DMS153 (cell line): ENCODE data around the gene TOLLIP.
"Not testable (repeated sequence)": the region's sequence is repeated elsewhere in the genome, so short reads cannot be mapped to it uniquely, and the experiment has no call there.

ENCODE experiments used
- DNase-seq: peaks from one replicate; lab custom pipeline; 2025; lab: John Stamatoyannopoulos, UW

Gene TOLLIP

GRCh38 chr11:1246301-1246700, 63.1 kb downstream of the TOLLIP start:
- not testable (repeated sequence) for DNase-seq

GRCh38 chr11:1245717-1246116, 63.7 kb downstream of the TOLLIP start:
- not testable (repeated sequence) for DNase-seq

GRCh38 chr11:1244557-1244956, 64.9 kb downstream of the TOLLIP start:
- not testable (repeated sequence) for DNase-seq

- not testable (repeated sequence) for DNase-seq
Measured at GRCh38 chr11:1243521-1243920, 65.9 kb downstream of the TOLLIP start.

- DNase-seq: not testable (repeated sequence)
Measured at GRCh38 chr11:1242751-1243150, 66.7 kb downstream of the TOLLIP start.

- no peak for DNase-seq
Measured at GRCh38 chr11:1242289-1242688, 67.1 kb downstream of the TOLLIP start.

- no peak for DNase-seq
Measured at GRCh38 chr11:1241706-1242105, 67.7 kb downstream of the TOLLIP start.

- no peak for DNase-seq
Measured at GRCh38 chr11:1240771-1241170, 68.7 kb downstream of the TOLLIP start.

GRCh38 chr11:1239596-1240205, 69.7 kb downstream of the TOLLIP start:
- DNase-seq: no peak

- no peak for DNase-seq
Measured at GRCh38 chr11:1238767-1239595, 70.5 kb downstream of the TOLLIP start.

GRCh38 chr11:1237851-1238250, 71.6 kb downstream of the TOLLIP start:
- DNase-seq: no peak

GRCh38 chr11:1237128-1237580, 72.3 kb downstream of the TOLLIP start:
- no peak for DNase-seq

- DNase-seq: no peak
Measured at GRCh38 chr11:1236316-1237127, 72.9 kb downstream of the TOLLIP start.

- DNase-seq: no peak
Measured at GRCh38 chr11:1235901-1236315, 73.5 kb downstream of the TOLLIP start.

- DNase-seq: no peak
Measured at GRCh38 chr11:1235306-1235900, 74.0 kb downstream of the TOLLIP start.

- DNase-seq: no peak
Measured at GRCh38 chr11:1234771-1235305, 74.6 kb downstream of the TOLLIP start.

- no peak for DNase-seq
Measured at GRCh38 chr11:1234054-1234720, 75.2 kb downstream of the TOLLIP start.

GRCh38 chr11:1233351-1234053, 75.9 kb downstream of the TOLLIP start:
- no peak for DNase-seq

- DNase-seq: no peak
Measured at GRCh38 chr11:1232883-1233321, 76.5 kb downstream of the TOLLIP start.

GRCh38 chr11:1232021-1232882, 77.2 kb downstream of the TOLLIP start:
- no peak for DNase-seq
